ENCODE measurements around the gene KDM7A.

- TF ChIP-seq TAF1 (IDR thresholded peaks at IDR 0.05; ENCODE audit: borderline replicate concordance, low read depth, low read length) (no peak), CTCF (IDR thresholded peaks at IDR 0.05) (no peak), GABPA (IDR thresholded peaks at IDR 0.05; ENCODE audit: low read depth) (no peak), YY1 (IDR thresholded peaks at IDR 0.05; ENCODE audit: low read depth) (no peak), EZH2phosphoT487 (IDR thresholded peaks at IDR 0.05; ENCODE audit: borderline replicate concordance, low read depth) (no peak), PBX3 (IDR thresholded peaks at IDR 0.05) (no peak), SMC3 (IDR thresholded peaks at IDR 0.05; ENCODE audit: low read depth, low read length) (no peak), FOXM1 (IDR thresholded peaks at IDR 0.05; ENCODE audit: low read depth) (no peak), POLR2AphosphoS5 (IDR thresholded peaks at IDR 0.05; ENCODE audit: low read depth, low read length) (no peak)
Observed at GRCh38 chr7:140069298-140069949, 107.4 kb downstream of the KDM7A start.
